Measurements from ENCODE around the gene CIDEC. TPM values are rescaled to one million over a fixed set of nuclear protein-coding genes. Genes with fewer than 3 reads are reported as not detected.
A peak's percentile ranks its signal among the peaks of the same experiment; 100 is the strongest.

CIDEC gene
- total RNA-seq, 1 experiment from 2014 or later, result 0.71 TPM

GRCh38 chr3:9909221-9910013, 29.4 kb upstream of the CIDEC start:
- no peak for DNase-seq
- H3K4me3 Mint-ChIP-seq (ENCODE audit: low read depth, unreplicated experiment), result no peak overlapping the region
- no peak for TF ChIP-seq CTCF (IDR thresholded peaks at IDR 0.05; ENCODE audit: unreplicated experiment)
- H3K36me3 Mint-ChIP-seq (ENCODE audit: insufficient read depth, unreplicated experiment), result peaks cover 20% of the 10 kb centered on the region
- intact Hi-C loops (cut with micrococcal nuclease; ENCODE audit: unreplicated experiment), result no loop called here
- CTCF ChIA-PET, result interaction anchor here (1.5 kb wide), 1 partner anchor 12 kb away, joined by 3 read pairs; no protein-coding TSS in a partner anchor
- H3K27me3 Mint-ChIP-seq (ENCODE audit: unreplicated experiment), result no peaks in the 10 kb centered on the region
- peaks cover 9% of the 10 kb centered on the region for H3K4me1 Mint-ChIP-seq (ENCODE audit: low read depth, unreplicated experiment)
- no TSS peak for BruUV-seq (replicated peaks)
- no peaks in the 10 kb centered on the region for H3K9me3 Mint-ChIP-seq (ENCODE audit: low read depth, unreplicated experiment)
- no peak overlapping the region for H3K27ac Mint-ChIP-seq (ENCODE audit: unreplicated experiment)

GRCh38 chr3:9908286-9908685, 28.2 kb upstream of the CIDEC start:
- Mint-ChIP-seq H3K4me1 (ENCODE audit: low read depth, unreplicated experiment) (peaks cover 19% of the 10 kb centered on the region), H3K27me3 (ENCODE audit: unreplicated experiment) (no peaks in the 10 kb centered on the region), H3K4me3 (ENCODE audit: low read depth, unreplicated experiment) (no peak overlapping the region), H3K9me3 (ENCODE audit: low read depth, unreplicated experiment) (no peaks in the 10 kb centered on the region), H3K36me3 (ENCODE audit: insufficient read depth, unreplicated experiment) (peaks cover 22% of the 10 kb centered on the region), H3K27ac (ENCODE audit: unreplicated experiment) (no peak overlapping the region)
- no peak for DNase-seq
- intact Hi-C loops (cut with micrococcal nuclease; ENCODE audit: unreplicated experiment), result no loop called here
- TF ChIP-seq CTCF (IDR thresholded peaks at IDR 0.05; ENCODE audit: unreplicated experiment), result no peak
- BruUV-seq (replicated peaks), result no TSS peak
- CTCF ChIA-PET, result no interaction called here

- H3K4me1 Mint-ChIP-seq (ENCODE audit: low read depth, unreplicated experiment), result peaks cover 31% of the 10 kb centered on the region
- no TSS peak for BruUV-seq (replicated peaks)
- no peak for TF ChIP-seq CTCF (IDR thresholded peaks at IDR 0.05; ENCODE audit: unreplicated experiment)
- H3K9me3 Mint-ChIP-seq (ENCODE audit: low read depth, unreplicated experiment), result no peaks in the 10 kb centered on the region
- no peaks in the 10 kb centered on the region for H3K27me3 Mint-ChIP-seq (ENCODE audit: unreplicated experiment)
- intact Hi-C loops (cut with micrococcal nuclease; ENCODE audit: unreplicated experiment), result no loop called here
- H3K36me3 Mint-ChIP-seq (ENCODE audit: insufficient read depth, unreplicated experiment), result peaks cover 26% of the 10 kb centered on the region
- no peak for DNase-seq
- H3K27ac Mint-ChIP-seq (ENCODE audit: unreplicated experiment), result no peak overlapping the region
- no peak overlapping the region for H3K4me3 Mint-ChIP-seq (ENCODE audit: low read depth, unreplicated experiment)
- CTCF ChIA-PET, result no interaction called here
These were observed 26.4 kb upstream of the CIDEC start for GRCh38 chr3:9906480-9906879.

- Mint-ChIP-seq H3K36me3 (ENCODE audit: insufficient read depth, unreplicated experiment) (peaks cover 14% of the 10 kb centered on the region), H3K4me1 (ENCODE audit: low read depth, unreplicated experiment) (peaks cover 32% of the 10 kb centered on the region), H3K27ac (ENCODE audit: unreplicated experiment) (no peak overlapping the region), H3K4me3 (ENCODE audit: low read depth, unreplicated experiment) (peak overlapping the region; percentile 82), H3K9me3 (ENCODE audit: low read depth, unreplicated experiment) (no peaks in the 10 kb centered on the region), H3K27me3 (ENCODE audit: unreplicated experiment) (no peaks in the 10 kb centered on the region)
- no peak for TF ChIP-seq CTCF (IDR thresholded peaks at IDR 0.05; ENCODE audit: unreplicated experiment)
- BruUV-seq (replicated peaks), result no TSS peak
- CTCF ChIA-PET, result no interaction called here
- intact Hi-C loops (cut with micrococcal nuclease; ENCODE audit: unreplicated experiment), result no loop called here
- DNase-seq, result no peak
These were observed 23.9 kb upstream of the CIDEC start for GRCh38 chr3:9903904-9904303.
